IMR-90 (cell line): ENCODE results near the gene EDARADD. TPM values are rescaled to one million over a fixed set of nuclear protein-coding genes. Genes with fewer than 3 reads are reported as not detected.

Experiments used
- ATAC-seq: fragments of 200-7000 bp; cut with Tn5 transposase; 2 replicates; pipeline ENCODE4 v1.9.1; 2020; ENCODE audit warnings: low read depth, mild to moderate bottlenecking, moderate library complexity
- BruUV-seq: library from RNA; stranded (reverse); fragments of 400-500 nt; replicated peaks from 2 replicates; lab custom pipeline; 2021; lab: Mats Ljungman, UMichigan
- CTCF ChIA-PET: fragments of 300-600 bp; formaldehyde crosslinking; extraction: SDS; loops from one replicate; lab custom pipeline; 2021; ENCODE audit warnings: antibody characterized with exemption; lab: Yijun Ruan, JAX
- POLR2A ChIA-PET: fragments of 300-600 bp; sonication (Branson Sonifier 250); formaldehyde crosslinking; loops from one replicate; lab custom pipeline; 2022; ENCODE audit warnings: antibody characterized with exemption; ENCODE audit not compliant: unreplicated experiment; lab: Charles Lee
- DNase-seq: peaks from one replicate; pipeline ENCODE4 v3.0.0; 2013
- H2AFZ ChIP-seq: replicated peaks from 2 replicates; pipeline ENCODE3; 2013; ENCODE audit warnings: low read length, mild to moderate bottlenecking; ENCODE audit not compliant: poor library complexity
- H2AK5ac ChIP-seq: 2 replicates; pipeline ENCODE4 v1.6.1; 2013; ENCODE audit warnings: low read depth, low read length, inconsistent platforms
- H2AK9ac ChIP-seq: replicated peaks from 2 replicates; pipeline ENCODE3; 2013; ENCODE audit warnings: mild to moderate bottlenecking, low read depth, low read length, moderate library complexity; ENCODE audit not compliant: poor library complexity
- H2BK120ac ChIP-seq: 2 replicates; pipeline ENCODE4 v1.6.1; 2013; ENCODE audit warnings: low read depth, low read length, inconsistent platforms
- H2BK15ac ChIP-seq: 3 replicates; pipeline ENCODE4 v1.6.1; 2013; ENCODE audit warnings: low read depth, low read length, inconsistent platforms
- H2BK20ac ChIP-seq: 2 replicates; pipeline ENCODE4 v1.6.1; 2013; ENCODE audit warnings: low read depth, mild to moderate bottlenecking, inconsistent platforms, low read length, moderate library complexity
- H2BK5ac ChIP-seq: 2 replicates; pipeline ENCODE4 v1.6.1; 2013; ENCODE audit warnings: mild to moderate bottlenecking, low read depth, low read length, inconsistent platforms; ENCODE audit not compliant: poor library complexity, severe bottlenecking
- H3K14ac ChIP-seq: replicated peaks from 2 replicates; pipeline ENCODE4 v1.6.1; 2013; ENCODE audit warnings: low read depth, low read length, inconsistent platforms
- H3K18ac ChIP-seq: 2 replicates; pipeline ENCODE4 v1.6.1; 2013; ENCODE audit warnings: low read depth, low read length, control low read depth
- H3K23ac ChIP-seq: 2 replicates; pipeline ENCODE4 v1.6.1; 2013; ENCODE audit warnings: low read depth, low read length, inconsistent platforms
- H3K27ac ChIP-seq: 2 replicates; pipeline ENCODE4 v1.5.1; 2013; ENCODE audit warnings: mild to moderate bottlenecking, control low read depth, low read length; ENCODE audit not compliant: insufficient read depth
- H3K27me3 ChIP-seq: 2 replicates; pipeline ENCODE4 v1.6.1; 2013; ENCODE audit warnings: low read length; ENCODE audit not compliant: control insufficient read depth, insufficient read depth
- H3K36me3 ChIP-seq: 2 replicates; pipeline ENCODE4 v1.6.1; 2013; ENCODE audit warnings: low read length, mixed read lengths; ENCODE audit not compliant: control insufficient read depth, insufficient read depth
- H3K4ac ChIP-seq: 2 replicates; pipeline ENCODE4 v1.6.1; 2013; ENCODE audit warnings: low read depth, low read length, inconsistent platforms
- H3K4me1 ChIP-seq: 2 replicates; pipeline ENCODE4 v1.6.1; 2013; ENCODE audit warnings: low read length, mixed read lengths; ENCODE audit not compliant: control insufficient read depth, insufficient read depth
- H3K4me2 ChIP-seq: 2 replicates; pipeline ENCODE4 v1.6.1; 2013; ENCODE audit warnings: low read depth, mild to moderate bottlenecking, control low read depth, low read length, moderate library complexity
- H3K4me3 ChIP-seq: 2 replicates; pipeline ENCODE4 v1.5.1; 2013; ENCODE audit warnings: low read depth, mild to moderate bottlenecking, control low read depth, low read length, moderate library complexity; ENCODE audit not compliant: insufficient read depth
- H3K56ac ChIP-seq: 2 replicates; pipeline ENCODE4 v1.6.1; 2013; ENCODE audit warnings: low read length, inconsistent platforms; ENCODE audit not compliant: insufficient read depth; ENCODE audit errors: extremely low read depth
- H3K79me1 ChIP-seq, 2 experiments: 2 replicates each; pipeline ENCODE4 v1.6.1; 2013; ENCODE audit warnings: low read length in 2 of 2, inconsistent platforms in 1 of 2, low read depth in 1 of 2
- H3K9ac ChIP-seq: 2 replicates; pipeline ENCODE4 v1.6.1; 2013; ENCODE audit warnings: low read depth, low read length, control low read depth
- H3K9me1 ChIP-seq: 2 replicates; pipeline ENCODE4 v1.6.1; 2013; ENCODE audit warnings: low read length, inconsistent platforms; ENCODE audit not compliant: insufficient read depth
- H3K9me3 ChIP-seq: 2 replicates; pipeline ENCODE4 v1.6.1; 2013; ENCODE audit warnings: low read length; ENCODE audit not compliant: control insufficient read depth, insufficient read depth
- H4K20me1 ChIP-seq: 2 replicates; pipeline ENCODE4 v1.6.1; 2013; ENCODE audit warnings: low read length, inconsistent platforms; ENCODE audit not compliant: insufficient read depth
- H4K5ac ChIP-seq: 2 replicates; pipeline ENCODE4 v1.6.1; 2013; ENCODE audit warnings: mild to moderate bottlenecking, low read depth, low read length, control low read depth
- H4K8ac ChIP-seq, 2 experiments: 2 replicates each; pipeline ENCODE4 v1.6.1; 2013; ENCODE audit warnings: low read depth in 2 of 2, low read length in 2 of 2, control low read depth in 1 of 2, inconsistent platforms in 1 of 2
- H4K91ac ChIP-seq: 2 replicates; pipeline ENCODE4 v1.6.1; 2013; ENCODE audit warnings: low read depth, low read length, inconsistent platforms; ENCODE audit not compliant: insufficient read depth
- FOS ChIP-seq: fragments of 150-350 bp; IDR thresholded peaks from 2 replicates; pipeline ENCODE4 v1.6.1; 2016; ENCODE audit warnings: low read depth, low read length
- MAZ ChIP-seq: IDR thresholded peaks from 2 replicates; pipeline ENCODE4 v1.6.1; 2012; ENCODE audit warnings: low read depth, mild to moderate bottlenecking, low read length, improper control_type of control experiment, moderate library complexity, borderline replicate concordance
- MXI1 ChIP-seq: IDR thresholded peaks from 2 replicates; pipeline ENCODE4 v1.6.1; 2012; ENCODE audit warnings: low read depth, mild to moderate bottlenecking, low read length, moderate library complexity, borderline replicate concordance
- NFE2L2 ChIP-seq: fragments of 150-350 bp; IDR thresholded peaks from 2 replicates; pipeline ENCODE4 v1.6.1; 2016; ENCODE audit warnings: low read depth, mild to moderate bottlenecking, low read length
- POLR2A ChIP-seq: IDR thresholded peaks from 2 replicates; pipeline ENCODE4 v1.6.1; 2012; ENCODE audit warnings: mild to moderate bottlenecking, low read depth, low read length
- RAD21 ChIP-seq: IDR thresholded peaks from 2 replicates; pipeline ENCODE4 v1.6.1; 2012; ENCODE audit warnings: low read length, improper control_type of control experiment
- SMC3 ChIP-seq: fragments of 150-350 bp; IDR thresholded peaks from 2 replicates; pipeline ENCODE4 v1.6.1; 2016; ENCODE audit warnings: low read depth, mild to moderate bottlenecking, antibody characterized with exemption, low read length, moderate library complexity
- WGBS, 2 experiments: methylation state at CpG; one replicate each; pipeline versions ENCODE4 v1.1.5 to v1.1.7; 2013; ENCODE audit warnings: missing lambda C conversion rate in 2 of 2; ENCODE audit not compliant: insufficient read length in 1 of 2; ENCODE audit errors: extremely low coverage in 2 of 2; 5-methylcytosine and 5-hydroxymethylcytosine counted together
- dilution Hi-C: fragments of 300-500 bp; cut with HindIII; formaldehyde crosslinking; loops from one replicate; pipeline ENCODE4 v1.14.3; 2018; ENCODE audit warnings: low sequenced_read_pairs; ENCODE audit not compliant: unreplicated experiment
- in situ Hi-C: fragments of 300-500 bp; cut with MboI; formaldehyde crosslinking; loops from 3 replicates; pipeline ENCODE4 v1.14.3; 2019; ENCODE audit warnings: low sequenced_read_pairs, inconsistent platforms, mixed read lengths
- intact Hi-C: fragments of 100-400 bp; cut with micrococcal nuclease; formaldehyde crosslinking; loops from 2 replicates; pipeline ENCODE4 v1.10.0; 2022
- polyA plus RNA-seq, 3 experiments: library from polyadenylated mRNA; depleted of rRNA; stranded (reverse); fragments of >200 nt; gene quantifications; 2 replicates each; pipeline ENCODE4 v1.2.3, GENCODE V29; 2012; ENCODE audit warnings: low replicate concordance in 1 of 3
- total RNA-seq: library from RNA; depleted of rRNA; stranded (reverse); fragments of >200 nt; gene quantifications from 2 replicates; pipeline ENCODE4 v1.2.3, GENCODE V29; 2012
- TF ChIP-seq, protein P1 (sequence below): conservative IDR thresholded peaks from 2 replicates; pipeline ENCODE4 v1.5.1; 2012; ENCODE audit warnings: mild to moderate bottlenecking, low read depth, low read length, improper control_type of control experiment

The EDARADD gene
- total and polyA plus RNA-seq, 2 of the 4 experiments (the other 2 are of a cell fraction) = not detected

DNA sequence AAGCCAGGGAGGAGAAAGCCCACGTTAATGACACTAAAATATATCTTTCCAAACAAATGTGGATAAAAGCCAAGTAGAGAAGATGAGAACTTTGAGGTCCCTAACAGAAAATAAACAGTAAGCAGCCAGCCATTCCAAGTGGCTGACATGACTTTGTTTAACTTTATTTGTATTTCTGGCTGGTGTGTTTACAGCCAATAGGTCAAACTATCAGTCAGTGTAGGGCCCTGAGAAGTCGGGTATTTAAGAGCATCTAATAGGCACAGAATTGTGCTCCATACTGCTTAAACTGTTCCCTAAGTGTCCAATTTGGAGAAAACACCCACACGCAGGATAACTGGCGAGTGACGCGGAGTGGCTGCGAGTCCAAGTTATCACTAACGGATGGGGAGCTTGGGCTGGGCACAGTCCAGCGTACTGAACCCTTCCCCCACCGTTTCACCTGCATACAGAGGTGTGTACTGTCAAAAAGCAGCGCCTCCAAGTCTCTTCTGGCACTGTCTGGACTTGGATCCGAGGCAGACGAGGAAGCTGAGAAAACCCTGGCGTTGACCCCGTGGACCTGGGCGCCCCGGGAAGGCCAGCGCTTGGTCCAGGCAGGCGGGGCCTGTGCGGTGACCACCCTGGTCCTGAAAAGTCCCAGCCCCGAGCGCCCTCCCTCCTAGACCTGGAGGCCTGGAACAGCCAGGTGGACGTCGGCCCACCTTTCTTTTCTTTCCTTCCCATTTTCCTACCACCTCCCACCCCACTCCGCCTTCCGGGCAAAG is 129.0 kb downstream of the EDARADD start:
- 0 out of 2 replicates have a peak, but pooled peaks cover 1% of the 10 kb centered on the region for H3K36me3 ChIP-seq
- H2BK5ac ChIP-seq = peak overlapping the region; percentile 68
- in situ Hi-C loops (no loop called here), dilution Hi-C loops (no loop called here), intact Hi-C loops (loop anchor here (5.0 kb wide), 1 partner anchor 241 kb away; the partner anchor contains the start of gene ERO1B)
- peak overlapping the region; percentile 33 for H2BK20ac ChIP-seq
- peak overlapping the region; percentile 70 for H3K9ac ChIP-seq
- peak; percentile 17 for ATAC-seq
- WGBS, 2 experiments = 19% methylated on average over 7 of the region's 26 CpGs; no CpG with 5 or more reads in 1 of the 2 experiments
- peak overlapping the region; percentile 98 for H4K5ac ChIP-seq
- H3K23ac ChIP-seq = peak overlapping the region; percentile 49; the same call in 1 of the 2 replicates
- H3K14ac ChIP-seq = peak overlapping the region; percentile 93
- POLR2A ChIA-PET = no interaction called here
- H4K91ac ChIP-seq = peak overlapping the region; percentile 93
- H3K18ac ChIP-seq = peak overlapping the region; percentile 87
- peak overlapping the region; percentile 86 for H2BK120ac ChIP-seq
- peak overlapping the region; percentile 93 for H2AK9ac ChIP-seq
- H2AFZ ChIP-seq = peak overlapping the region; percentile 91
- no peak for TF ChIP-seq MXI1
- no peak for TF ChIP-seq SMC3
- TF ChIP-seq NFE2L2 = no peak
- no peak for TF ChIP-seq MAZ
- TF ChIP-seq FOS = no peak
- TF ChIP-seq, protein P1, sequence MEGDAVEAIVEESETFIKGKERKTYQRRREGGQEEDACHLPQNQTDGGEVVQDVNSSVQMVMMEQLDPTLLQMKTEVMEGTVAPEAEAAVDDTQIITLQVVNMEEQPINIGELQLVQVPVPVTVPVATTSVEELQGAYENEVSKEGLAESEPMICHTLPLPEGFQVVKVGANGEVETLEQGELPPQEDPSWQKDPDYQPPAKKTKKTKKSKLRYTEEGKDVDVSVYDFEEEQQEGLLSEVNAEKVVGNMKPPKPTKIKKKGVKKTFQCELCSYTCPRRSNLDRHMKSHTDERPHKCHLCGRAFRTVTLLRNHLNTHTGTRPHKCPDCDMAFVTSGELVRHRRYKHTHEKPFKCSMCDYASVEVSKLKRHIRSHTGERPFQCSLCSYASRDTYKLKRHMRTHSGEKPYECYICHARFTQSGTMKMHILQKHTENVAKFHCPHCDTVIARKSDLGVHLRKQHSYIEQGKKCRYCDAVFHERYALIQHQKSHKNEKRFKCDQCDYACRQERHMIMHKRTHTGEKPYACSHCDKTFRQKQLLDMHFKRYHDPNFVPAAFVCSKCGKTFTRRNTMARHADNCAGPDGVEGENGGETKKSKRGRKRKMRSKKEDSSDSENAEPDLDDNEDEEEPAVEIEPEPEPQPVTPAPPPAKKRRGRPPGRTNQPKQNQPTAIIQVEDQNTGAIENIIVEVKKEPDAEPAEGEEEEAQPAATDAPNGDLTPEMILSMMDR = no peak
- TF ChIP-seq RAD21 = no peak
- no peak for TF ChIP-seq POLR2A
- peak overlapping the region; percentile 89 for H2AK5ac ChIP-seq
- H3K27ac ChIP-seq = peak overlapping the region; percentile 81
- no TSS peak for BruUV-seq
- H3K4me2 ChIP-seq = peak overlapping the region; percentile 81
- H3K79me1 ChIP-seq = peaks cover 4 to 8% of the 10 kb centered on the region in 2 experiments; a peak in 3 of 4 replicates
- H3K9me3 ChIP-seq = no peaks in the 10 kb centered on the region
- no peaks in the 10 kb centered on the region for H4K20me1 ChIP-seq
- H3K27me3 ChIP-seq = no peaks in the 10 kb centered on the region
- CTCF ChIA-PET = interaction anchor here (0.6 kb wide), 1 partner anchor 444 kb away, joined by 7 read pairs; no protein-coding TSS in a partner anchor
- H3K9me1 ChIP-seq = peaks cover 3% of the 10 kb centered on the region; the same call in 1 of the 2 replicates
- H3K56ac ChIP-seq = peak overlapping the region; percentile 32
- peak overlapping the region; percentile 30 to 98; a peak in 3 of 4 replicates for H4K8ac ChIP-seq
- peak overlapping the region; percentile 91; the same call in 1 of the 3 replicates for H2BK15ac ChIP-seq
- DNase-seq = no peak
- H3K4ac ChIP-seq = peak overlapping the region; percentile 96
- H3K4me3 ChIP-seq = peak overlapping the region; percentile 61
- H3K4me1 ChIP-seq = peaks cover 9% of the 10 kb centered on the region
